ENCODE results near the gene ACOT12. TPM values are rescaled to one million over a fixed set of nuclear protein-coding genes. Genes with fewer than 3 reads are reported as not detected.

The ACOT12 gene
- polyA plus RNA-seq (2013, experiment 1 of 2): 0.07 TPM
- 0.18 TPM for polyA plus RNA-seq (2013, experiment 2 of 2)

DNA sequence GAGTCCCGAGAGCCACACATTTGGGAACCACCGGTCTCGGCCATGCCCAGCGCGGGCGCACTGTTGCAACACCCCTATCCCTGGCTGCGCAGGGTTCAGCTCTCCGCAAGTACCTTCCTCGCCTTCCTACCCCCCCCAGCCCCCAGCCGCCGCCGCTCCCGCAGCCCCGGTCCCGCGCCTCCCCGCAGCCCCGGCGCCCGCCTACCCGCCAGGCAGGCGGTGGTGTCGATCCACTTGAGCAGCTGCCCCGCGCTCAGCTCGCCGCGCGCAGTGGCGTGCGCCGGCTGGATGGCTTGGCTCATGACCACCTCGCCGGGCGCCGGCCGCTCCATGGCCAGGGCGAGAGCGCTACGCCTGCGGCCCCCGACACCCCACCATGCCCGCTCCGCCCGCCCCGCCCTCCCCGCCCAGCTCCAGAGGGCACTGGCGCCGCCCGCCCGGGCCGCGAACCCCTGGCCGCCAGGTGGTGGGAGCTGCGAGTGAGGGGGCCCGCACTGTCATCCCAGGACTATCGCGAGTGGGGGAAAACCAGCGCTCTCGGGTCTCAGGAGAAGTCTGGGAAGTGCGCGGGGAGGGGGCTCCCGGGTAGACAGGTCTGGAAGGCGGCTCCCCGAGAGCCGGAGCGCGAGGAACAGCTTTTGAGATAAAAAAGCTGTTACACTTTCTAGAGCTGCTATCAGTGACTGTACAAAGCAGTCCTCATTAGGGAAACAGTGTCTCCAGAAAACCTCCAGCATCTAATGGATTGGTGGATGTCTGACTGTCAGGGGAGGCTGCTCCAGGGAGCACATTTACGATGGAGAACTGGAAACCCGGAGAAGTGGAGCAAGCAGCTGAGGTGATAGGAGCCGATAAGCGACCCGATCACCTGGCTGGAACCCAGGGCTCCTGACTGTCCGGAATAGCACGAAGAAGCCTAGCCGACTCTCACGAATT, at the start of gene ACOT12:
TSS of gene ACOT12 (minus strand) at position 352 of the 936 bp plus-strand sequence. CDS start at position 332, 20 bp downstream.
- peak; percentile 36 for DNase-seq

DNA sequence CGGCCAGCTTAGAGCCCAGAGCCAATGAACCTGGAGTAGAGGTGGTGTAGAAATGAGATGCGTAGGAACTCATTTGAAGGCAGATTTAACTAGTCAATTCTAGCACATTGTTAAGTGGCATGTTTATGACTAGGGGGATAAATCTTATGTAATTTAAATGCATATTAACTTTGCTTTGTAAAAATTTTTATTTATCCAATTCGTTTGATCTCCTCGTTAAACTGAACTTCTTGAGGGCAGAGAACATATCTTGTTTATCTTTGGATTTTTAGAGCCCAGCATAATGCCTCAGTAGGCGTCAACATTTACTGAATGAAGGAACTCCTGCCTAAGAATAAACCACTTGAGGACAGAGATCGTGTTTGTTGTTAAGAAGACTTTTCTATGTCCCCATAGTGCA, 41.1 kb upstream of the ACOT12 start:
- Histone ChIP-seq H3K9ac (ENCODE audit: low read length) (no peak overlapping the region), H3K4me2 (ENCODE audit: low read length, poor library complexity, severe bottlenecking) (no peak overlapping the region), H3K27me3 (ENCODE audit: control insufficient read depth in 1 of 2, insufficient read depth in 1 of 2, low read length in 2 of 2) (no peaks in the 10 kb centered on the region), H3K27ac (ENCODE audit: low read length, poor library complexity, severe bottlenecking) (no peak overlapping the region), H2AFZ (ENCODE audit: low read depth, low read length) (no peak overlapping the region), H2BK12ac (ENCODE audit: low read length in 2 of 2) (no peak overlapping the region), H2BK120ac (ENCODE audit: low read depth, low read length) (no peak overlapping the region), H4K91ac (ENCODE audit: low read length) (no peak overlapping the region), H3K79me1 (replicated peaks; ENCODE audit: low read length, poor library complexity, severe bottlenecking) (no peaks in the 10 kb centered on the region), H3K4me3 (ENCODE audit: insufficient read depth in 1 of 2, low read depth in 1 of 2, low read length in 2 of 2) (no peak overlapping the region), H2BK15ac (ENCODE audit: low read depth, poor library complexity, severe bottlenecking) (no peak overlapping the region), H3K14ac (ENCODE audit: low read length in 2 of 2) (no peak overlapping the region), H3K4me1 (ENCODE audit: control insufficient read depth, insufficient read depth, low read depth, low read length) (no peaks in the 10 kb centered on the region), H2BK5ac (ENCODE audit: low read depth, low read length, poor library complexity, severe bottlenecking) (no peak overlapping the region), H2AK5ac (ENCODE audit: low read length, severe bottlenecking) (no peak overlapping the region), H3K4ac (ENCODE audit: low read depth in 1 of 2, low read length in 2 of 2) (no peak overlapping the region), H4K8ac (ENCODE audit: low read length) (no peak overlapping the region), H3K9me3 (ENCODE audit: control insufficient read depth, low read length) (no peaks in the 10 kb centered on the region), H3K18ac (ENCODE audit: low read depth in 1 of 2, low read length in 2 of 2) (no peak overlapping the region), H3K23ac (ENCODE audit: low read length in 2 of 2) (no peak overlapping the region), H3K36me3 (ENCODE audit: control insufficient read depth in 1 of 2, insufficient read depth in 2 of 2, low read depth in 1 of 2, low read length in 2 of 2) (peaks cover 0 to 3% of the 10 kb centered on the region in 2 experiments)
- 91% methylated on average over 6 of the region's 6 CpGs for WGBS
- no peak for DNase-seq

More for the DNA sequence above, at the start of gene ACOT12:
- Histone ChIP-seq H3K36me3 (ENCODE audit: control insufficient read depth in 1 of 2, insufficient read depth in 2 of 2, low read depth in 1 of 2, low read length in 2 of 2) (no peaks in the 10 kb centered on the region), H2BK5ac (ENCODE audit: low read depth, low read length, poor library complexity, severe bottlenecking) (no peak within 1 kb of the TSS), H3K4ac (ENCODE audit: low read depth in 1 of 2, low read length in 2 of 2) (no peak within 1 kb of the TSS), H3K27me3 (ENCODE audit: control insufficient read depth in 1 of 2, insufficient read depth in 1 of 2, low read length in 2 of 2) (peaks cover 0 to 7% of the 10 kb centered on the region in 2 experiments), H3K14ac (ENCODE audit: low read length in 2 of 2) (peak within 1 kb of the TSS in 1 of 2 experiments; percentile 71), H3K4me1 (ENCODE audit: control insufficient read depth, insufficient read depth, low read depth, low read length) (peaks cover 10% of the 10 kb centered on the region), H4K91ac (ENCODE audit: low read length) (no peak within 1 kb of the TSS), H3K9me3 (ENCODE audit: control insufficient read depth, low read length) (peaks cover 3% of the 10 kb centered on the region), H3K79me1 (replicated peaks; ENCODE audit: low read length, poor library complexity, severe bottlenecking) (no peaks in the 10 kb centered on the region), H2BK120ac (ENCODE audit: low read depth, low read length) (peak within 1 kb of the TSS; percentile 19), H3K18ac (ENCODE audit: low read depth in 1 of 2, low read length in 2 of 2) (peak within 1 kb of the TSS in 1 of 2 experiments; percentile 62), H2BK12ac (ENCODE audit: low read length in 2 of 2) (peak within 1 kb of the TSS in 1 of 2 experiments; percentile 13), H3K27ac (ENCODE audit: low read length, poor library complexity, severe bottlenecking) (no peak within 1 kb of the TSS), H3K4me2 (ENCODE audit: low read length, poor library complexity, severe bottlenecking) (peak within 1 kb of the TSS; percentile 74), H2AFZ (ENCODE audit: low read depth, low read length) (peak within 1 kb of the TSS; percentile 49), H3K23ac (ENCODE audit: low read length in 2 of 2) (no peak within 1 kb of the TSS), H2BK15ac (ENCODE audit: low read depth, poor library complexity, severe bottlenecking) (peak within 1 kb of the TSS; percentile 83), H3K4me3 (ENCODE audit: insufficient read depth in 1 of 2, low read depth in 1 of 2, low read length in 2 of 2) (peak within 1 kb of the TSS; percentile 60 to 73), H3K9ac (ENCODE audit: low read length) (peak within 1 kb of the TSS; percentile 59), H2AK5ac (ENCODE audit: low read length, severe bottlenecking) (no peak within 1 kb of the TSS), H4K8ac (ENCODE audit: low read length) (peak within 1 kb of the TSS; percentile 41)
- WGBS: 8% methylated on average over 63 of the region's 77 CpGs

DNA sequence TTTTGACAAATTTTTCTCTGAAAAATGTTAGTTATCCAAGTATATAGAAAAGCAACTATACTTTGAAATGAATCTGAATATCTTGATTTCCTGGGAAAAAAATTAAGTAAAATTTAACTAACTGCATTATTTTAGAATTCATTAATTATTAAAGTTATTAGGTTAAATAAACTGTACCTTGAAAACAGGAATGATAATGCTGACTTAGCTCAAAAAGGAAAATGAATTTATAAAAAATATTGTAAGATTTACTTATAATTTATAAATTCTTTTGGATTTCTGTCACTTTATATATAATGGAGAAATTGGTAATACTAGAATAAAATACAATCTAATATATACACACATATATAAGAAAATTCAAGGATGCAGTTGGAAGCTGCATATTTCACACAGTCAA, 36.1 kb upstream of the ACOT12 start:
- H3K79me1 ChIP-seq (replicated peaks; ENCODE audit: low read length, poor library complexity, severe bottlenecking): no peaks in the 10 kb centered on the region
- H3K4me3 ChIP-seq (ENCODE audit: insufficient read depth in 1 of 2, low read depth in 1 of 2, low read length in 2 of 2): no peak overlapping the region

DNA sequence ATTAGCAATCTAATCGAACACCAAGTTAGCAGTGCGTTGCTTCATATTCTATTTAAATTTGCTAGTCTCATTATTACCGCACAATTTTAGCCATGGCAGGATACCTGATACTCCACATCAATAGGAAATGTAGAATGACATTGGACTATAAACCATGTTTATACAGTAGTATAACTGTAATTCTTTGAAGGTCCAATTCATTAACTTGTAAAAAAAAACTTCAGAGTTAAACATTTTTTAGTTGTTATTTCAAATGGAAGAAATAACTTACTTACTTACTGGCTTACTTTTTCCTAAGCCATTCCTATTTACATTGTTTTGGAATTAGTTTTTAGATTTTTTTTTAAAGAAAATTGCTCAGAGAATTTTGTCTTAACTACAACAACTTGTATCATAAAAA, 35.4 kb upstream of the ACOT12 start:
- H3K18ac ChIP-seq (ENCODE audit: low read depth in 1 of 2, low read length in 2 of 2): no peak overlapping the region
- no peak overlapping the region for H2AFZ ChIP-seq (ENCODE audit: low read depth, low read length)
- no peak overlapping the region for H4K91ac ChIP-seq (ENCODE audit: low read length)
- no peak overlapping the region for H3K9ac ChIP-seq (ENCODE audit: low read length)
- no peak overlapping the region for H2BK5ac ChIP-seq (ENCODE audit: low read depth, low read length, poor library complexity, severe bottlenecking)
- no peaks in the 10 kb centered on the region for H3K79me1 ChIP-seq (replicated peaks; ENCODE audit: low read length, poor library complexity, severe bottlenecking)
- no peak overlapping the region for H2BK120ac ChIP-seq (ENCODE audit: low read depth, low read length)
- peaks cover 0 to 3% of the 10 kb centered on the region in 2 experiments for H3K36me3 ChIP-seq (ENCODE audit: control insufficient read depth in 1 of 2, insufficient read depth in 2 of 2, low read depth in 1 of 2, low read length in 2 of 2)
- no peaks in the 10 kb centered on the region for H3K27me3 ChIP-seq (ENCODE audit: control insufficient read depth in 1 of 2, insufficient read depth in 1 of 2, low read length in 2 of 2)
- H4K8ac ChIP-seq (ENCODE audit: low read length): no peak overlapping the region
- WGBS: 100% methylated on average over 2 of the region's 3 CpGs
- H3K27ac ChIP-seq (ENCODE audit: low read length, poor library complexity, severe bottlenecking): no peak overlapping the region
- H2AK5ac ChIP-seq (ENCODE audit: low read length, severe bottlenecking): no peak overlapping the region
- H3K4me3 ChIP-seq (ENCODE audit: insufficient read depth in 1 of 2, low read depth in 1 of 2, low read length in 2 of 2): no peak overlapping the region
- H2BK12ac ChIP-seq (ENCODE audit: low read length in 2 of 2): no peak overlapping the region
- H3K14ac ChIP-seq (ENCODE audit: low read length in 2 of 2): no peak overlapping the region
- no peak overlapping the region for H3K4ac ChIP-seq (ENCODE audit: low read depth in 1 of 2, low read length in 2 of 2)
- no peak overlapping the region for H3K23ac ChIP-seq (ENCODE audit: low read length in 2 of 2)
- no peak for DNase-seq
- H3K9me3 ChIP-seq (ENCODE audit: control insufficient read depth, low read length): no peaks in the 10 kb centered on the region
- no peak overlapping the region for H2BK15ac ChIP-seq (ENCODE audit: low read depth, poor library complexity, severe bottlenecking)
- H3K4me2 ChIP-seq (ENCODE audit: low read length, poor library complexity, severe bottlenecking): no peak overlapping the region
- no peaks in the 10 kb centered on the region for H3K4me1 ChIP-seq (ENCODE audit: control insufficient read depth, insufficient read depth, low read depth, low read length)

More for the DNA sequence above, 36.1 kb upstream of the ACOT12 start:
- no peaks in the 10 kb centered on the region for H3K4me1 ChIP-seq (ENCODE audit: control insufficient read depth, insufficient read depth, low read depth, low read length)
- peaks cover 0 to 3% of the 10 kb centered on the region in 2 experiments for H3K36me3 ChIP-seq (ENCODE audit: control insufficient read depth in 1 of 2, insufficient read depth in 2 of 2, low read depth in 1 of 2, low read length in 2 of 2)
- no peak for DNase-seq
- no peak overlapping the region for H4K8ac ChIP-seq (ENCODE audit: low read length)
- no peak overlapping the region for H3K14ac ChIP-seq (ENCODE audit: low read length in 2 of 2)
- no peak overlapping the region for H4K91ac ChIP-seq (ENCODE audit: low read length)
- H3K23ac ChIP-seq (ENCODE audit: low read length in 2 of 2): no peak overlapping the region
- H2BK120ac ChIP-seq (ENCODE audit: low read depth, low read length): no peak overlapping the region
- no peak overlapping the region for H3K9ac ChIP-seq (ENCODE audit: low read length)
- H2BK15ac ChIP-seq (ENCODE audit: low read depth, poor library complexity, severe bottlenecking): no peak overlapping the region
- no peaks in the 10 kb centered on the region for H3K9me3 ChIP-seq (ENCODE audit: control insufficient read depth, low read length)
- no peak overlapping the region for H3K4me2 ChIP-seq (ENCODE audit: low read length, poor library complexity, severe bottlenecking)
- H3K4ac ChIP-seq (ENCODE audit: low read depth in 1 of 2, low read length in 2 of 2): no peak overlapping the region
- no peak overlapping the region for H2BK5ac ChIP-seq (ENCODE audit: low read depth, low read length, poor library complexity, severe bottlenecking)
- no peak overlapping the region for H2BK12ac ChIP-seq (ENCODE audit: low read length in 2 of 2)
- no peak overlapping the region for H2AK5ac ChIP-seq (ENCODE audit: low read length, severe bottlenecking)
- no peak overlapping the region for H3K27ac ChIP-seq (ENCODE audit: low read length, poor library complexity, severe bottlenecking)
- H3K18ac ChIP-seq (ENCODE audit: low read depth in 1 of 2, low read length in 2 of 2): no peak overlapping the region
- no peak overlapping the region for H2AFZ ChIP-seq (ENCODE audit: low read depth, low read length)
- no peaks in the 10 kb centered on the region for H3K27me3 ChIP-seq (ENCODE audit: control insufficient read depth in 1 of 2, insufficient read depth in 1 of 2, low read length in 2 of 2)

Measured in mesenchymal stem cell (in vitro differentiated cells and primary cell).